ENCODE measurements around the gene AGAP1. TPM values are rescaled to one million over a fixed set of nuclear protein-coding genes. Genes with fewer than 3 reads are reported as not detected.

The AGAP1 gene
- total RNA-seq, 4 donors from 2014 or later, result 7.2 to 19.6 (median 15.2) TPM

DNA sequence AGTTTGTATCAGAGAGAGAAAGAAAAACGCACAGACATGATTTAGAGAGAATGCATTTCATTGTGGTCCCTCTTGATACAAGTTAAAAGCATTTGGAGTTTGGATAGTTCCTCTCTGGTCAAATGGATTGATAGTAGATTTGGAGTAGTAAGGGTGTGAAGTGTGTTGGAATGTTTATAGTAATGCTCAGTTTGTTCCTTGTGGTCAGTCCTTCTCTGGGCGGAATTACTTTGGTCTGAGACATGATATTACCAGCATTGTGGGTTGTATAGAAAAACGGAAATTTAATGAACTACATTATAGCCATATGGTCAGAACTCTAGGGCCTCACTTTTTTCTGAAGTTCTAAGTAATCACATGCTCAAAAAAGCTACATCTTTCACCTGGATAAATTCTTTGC is 178.9 kb downstream of the AGAP1 start:
- no peak overlapping the region for H3K4me3 ChIP-seq
- H3K4me1 ChIP-seq, result peaks cover 0 to 31% (median 16%) of the 10 kb centered on the region in 3 donors
- H3K36me3 ChIP-seq, result no peaks in the 10 kb centered on the region
- intact Hi-C loops (cut with DNase I), result loop anchor here (5.0 kb wide), 1 partner anchor 75 kb away; no protein-coding TSS in a partner anchor
- H3K9me3 ChIP-seq, result no peaks in the 10 kb centered on the region
- DNase-seq, result no peak
- WGBS, 2 donors, result 70 to 80% methylated on average over 3 of the region's 3 CpGs
- TF ChIP-seq POLR2A (IDR thresholded peaks at IDR 0.05), result no peak
- TF ChIP-seq, protein P1, sequence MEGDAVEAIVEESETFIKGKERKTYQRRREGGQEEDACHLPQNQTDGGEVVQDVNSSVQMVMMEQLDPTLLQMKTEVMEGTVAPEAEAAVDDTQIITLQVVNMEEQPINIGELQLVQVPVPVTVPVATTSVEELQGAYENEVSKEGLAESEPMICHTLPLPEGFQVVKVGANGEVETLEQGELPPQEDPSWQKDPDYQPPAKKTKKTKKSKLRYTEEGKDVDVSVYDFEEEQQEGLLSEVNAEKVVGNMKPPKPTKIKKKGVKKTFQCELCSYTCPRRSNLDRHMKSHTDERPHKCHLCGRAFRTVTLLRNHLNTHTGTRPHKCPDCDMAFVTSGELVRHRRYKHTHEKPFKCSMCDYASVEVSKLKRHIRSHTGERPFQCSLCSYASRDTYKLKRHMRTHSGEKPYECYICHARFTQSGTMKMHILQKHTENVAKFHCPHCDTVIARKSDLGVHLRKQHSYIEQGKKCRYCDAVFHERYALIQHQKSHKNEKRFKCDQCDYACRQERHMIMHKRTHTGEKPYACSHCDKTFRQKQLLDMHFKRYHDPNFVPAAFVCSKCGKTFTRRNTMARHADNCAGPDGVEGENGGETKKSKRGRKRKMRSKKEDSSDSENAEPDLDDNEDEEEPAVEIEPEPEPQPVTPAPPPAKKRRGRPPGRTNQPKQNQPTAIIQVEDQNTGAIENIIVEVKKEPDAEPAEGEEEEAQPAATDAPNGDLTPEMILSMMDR (IDR thresholded peaks at IDR 0.05), result no peak
- no peak overlapping the region for H3K27ac ChIP-seq
- peaks cover 0 to 32% (median 0%) of the 10 kb centered on the region in 4 donors for H3K27me3 ChIP-seq

- H3K4me1 ChIP-seq, result peaks cover 0 to 31% (median 16%) of the 10 kb centered on the region in 3 donors
- DNase-seq, result no peak
- peaks cover 0 to 32% (median 0%) of the 10 kb centered on the region in 4 donors for H3K27me3 ChIP-seq
- no peak overlapping the region for H3K27ac ChIP-seq
- TF ChIP-seq, protein P1 (IDR thresholded peaks at IDR 0.05), result no peak
- no peak for TF ChIP-seq POLR2A (IDR thresholded peaks at IDR 0.05)
- no peaks in the 10 kb centered on the region for H3K9me3 ChIP-seq
- H3K36me3 ChIP-seq, result no peaks in the 10 kb centered on the region
- WGBS, 2 donors, result 53 to 64% methylated on average over 7 of the region's 7 CpGs
- no peak overlapping the region for H3K4me3 ChIP-seq
- intact Hi-C loops (cut with DNase I), result loop anchor here (5.0 kb wide), 1 partner anchor 77 kb away; no protein-coding TSS in a partner anchor
These were observed 180.3 kb downstream of the AGAP1 start for GRCh38 chr2:235674146-235674545.

DNA sequence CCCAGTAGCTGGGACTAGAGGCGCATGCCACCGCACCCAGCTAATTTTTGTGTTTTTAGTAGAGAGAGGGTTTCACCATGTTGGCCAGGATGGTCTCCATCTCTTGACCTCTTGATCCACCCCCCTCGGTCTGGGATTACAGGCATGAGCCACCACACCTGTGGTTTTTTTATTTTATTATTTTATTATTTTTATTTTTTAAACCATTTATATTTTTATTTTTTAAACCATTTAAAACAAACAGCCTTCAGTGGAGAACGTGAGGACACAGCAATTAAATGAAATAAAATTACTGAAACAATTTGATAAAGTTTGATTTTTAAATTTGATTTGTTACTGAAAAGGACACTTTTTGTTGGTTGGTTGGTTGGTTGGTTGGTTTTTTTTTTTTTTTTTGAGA is 181.0 kb downstream of the AGAP1 start:
- H3K27ac ChIP-seq, result no peak overlapping the region
- TF ChIP-seq, protein P1 (IDR thresholded peaks at IDR 0.05), result no peak
- no peak for TF ChIP-seq POLR2A (IDR thresholded peaks at IDR 0.05)
- WGBS, 2 donors, result 87 to 88% methylated on average over 4 of the region's 4 CpGs
- peaks cover 0 to 28% (median 0%) of the 10 kb centered on the region in 4 donors for H3K27me3 ChIP-seq
- intact Hi-C loops (cut with DNase I), result loop anchor here (5.0 kb wide), 1 partner anchor 78 kb away; no protein-coding TSS in a partner anchor
- H3K9me3 ChIP-seq, result no peaks in the 10 kb centered on the region
- no peak overlapping the region for H3K4me3 ChIP-seq
- no peaks in the 10 kb centered on the region for H3K36me3 ChIP-seq
- peaks cover 0 to 36% (median 14%) of the 10 kb centered on the region in 3 donors for H3K4me1 ChIP-seq
- DNase-seq, result no peak

DNA sequence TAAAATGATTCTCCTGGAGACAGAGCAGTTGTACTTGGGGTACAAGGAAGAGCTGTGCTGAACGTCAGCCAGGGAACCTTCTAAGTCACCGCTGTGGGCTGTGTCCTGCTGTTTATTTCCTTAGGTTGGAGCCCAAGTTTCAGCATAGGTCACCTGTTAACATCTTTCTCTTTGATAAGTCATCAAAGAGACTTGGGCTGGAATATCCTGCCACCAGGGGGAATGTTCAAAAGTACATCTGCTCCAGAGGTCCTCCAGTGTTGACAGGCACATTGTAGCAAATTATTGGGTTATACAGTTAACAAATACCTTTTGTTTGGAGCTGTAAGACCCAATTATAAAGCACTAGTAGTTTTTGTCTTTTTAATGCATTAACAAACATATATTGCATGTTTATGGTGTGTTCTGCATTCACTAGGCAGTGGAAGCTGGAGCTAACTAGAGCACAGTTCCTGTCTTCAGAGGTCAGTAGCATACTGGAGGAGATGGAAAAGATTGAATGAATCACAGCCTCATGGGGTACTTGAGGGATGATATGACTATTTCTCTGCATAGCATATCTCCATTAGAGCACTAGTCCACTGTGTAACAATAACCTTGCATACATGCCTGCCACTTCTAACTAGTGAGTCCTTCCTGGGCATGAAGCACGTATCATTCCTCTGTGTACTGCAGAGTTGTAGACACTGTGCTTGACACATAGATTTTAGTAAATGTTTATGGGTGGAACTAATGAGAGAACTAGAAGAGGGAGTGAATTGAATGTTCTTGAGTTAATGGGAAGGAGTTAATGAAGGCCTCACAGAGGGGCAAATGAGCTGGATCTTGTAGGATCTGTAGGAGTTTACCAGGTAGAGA is 182.1 kb downstream of the AGAP1 start:
- no peak for DNase-seq
- H3K36me3 ChIP-seq, result no peaks in the 10 kb centered on the region
- 79 to 84% methylated on average over 3 of the region's 3 CpGs for WGBS, 2 donors
- H3K27me3 ChIP-seq, result peaks cover 0 to 17% (median 0%) of the 10 kb centered on the region in 4 donors
- peaks cover 0 to 30% (median 3%) of the 10 kb centered on the region in 3 donors for H3K4me1 ChIP-seq
- no peak for TF ChIP-seq POLR2A (IDR thresholded peaks at IDR 0.05)
- TF ChIP-seq, protein P1 (IDR thresholded peaks at IDR 0.05), result no peak
- no peaks in the 10 kb centered on the region for H3K9me3 ChIP-seq
- no peak overlapping the region for H3K27ac ChIP-seq
- intact Hi-C loops (cut with DNase I), result no loop called here
- no peak overlapping the region for H3K4me3 ChIP-seq

GRCh38 chr2:235676536-235676799 is 182.6 kb downstream of the AGAP1 start:
- Histone ChIP-seq H3K36me3 (no peaks in the 10 kb centered on the region), H3K4me1 (peaks cover 0 to 24% (median 0%) of the 10 kb centered on the region in 3 donors), H3K9me3 (no peaks in the 10 kb centered on the region), H3K27ac (no peak overlapping the region), H3K4me3 (no peak overlapping the region), H3K27me3 (peaks cover 0 to 11% (median 0%) of the 10 kb centered on the region in 4 donors)
- DNase-seq, result no peak
- intact Hi-C loops (cut with DNase I), result no loop called here
- TF ChIP-seq, protein P1 (IDR thresholded peaks at IDR 0.05), result no peak
- no peak for TF ChIP-seq POLR2A (IDR thresholded peaks at IDR 0.05)
- 54 to 73% methylated on average over 1 of the region's 1 CpG for WGBS, 2 donors
